Gastroesophageal sphincter (tissue), 4 donors: ENCODE measurements around the gene E2F2. TPM values are rescaled to one million over a fixed set of nuclear protein-coding genes. Genes with fewer than 3 reads are reported as not detected.

Experiments
- ATAC-seq: fragments of 150-250 bp; one replicate; pipeline ENCODE4 v1.9.1; 2016; ENCODE audit warnings: mild to moderate bottlenecking, moderate library complexity
- H3K27ac ChIP-seq, 4 donors: fragments of 200-600 bp; sonication (generic) in 3 of 4; 1 replicate in 3 of 4; 2 replicates in 1 of 4; pipeline ENCODE4 v1.5.1; 2016 to 2019
- H3K27me3 ChIP-seq: fragments of 200-600 bp; sonication (generic); one replicate; pipeline ENCODE4 v1.5.1; 2019
- H3K36me3 ChIP-seq, 2 donors: fragments of 200-600 bp; sonication (generic); one replicate each; pipeline ENCODE4 v1.5.1; 2019; ENCODE audit warnings: control low read depth in 1 of 2
- H3K4me1 ChIP-seq, 3 donors: fragments of 200-600 bp; sonication (generic); 1 replicate in 2 of 3; 2 replicates in 1 of 3; pipeline ENCODE4 v1.5.1; 2016 to 2019; ENCODE audit warnings: control low read depth in 2 of 3
- H3K4me3 ChIP-seq, 2 donors: fragments of 200-600 bp; sonication (generic); one replicate each; pipeline ENCODE4 v1.5.1; 2019; ENCODE audit warnings: mild to moderate bottlenecking in 1 of 2, moderate library complexity in 1 of 2
- H3K9me3 ChIP-seq, 3 donors: fragments of 200-600 bp; sonication (generic); one replicate each; pipeline ENCODE4 v1.5.1; 2017 to 2019; ENCODE audit warnings: control low read depth in 2 of 3
- CTCF ChIP-seq, 4 experiments: fragments of 200-600 bp in 2 of 4; fragments of 450-650 bp in 2 of 4; sonication (generic) in 1 of 4; IDR thresholded peaks; one replicate each; pipeline ENCODE4 v1.5.1; 2017 to 2019; ENCODE audit warnings: antibody characterized with exemption in 4 of 4, mild to moderate bottlenecking in 2 of 4, moderate library complexity in 2 of 4
- EP300 ChIP-seq: sonication (generic); formaldehyde crosslinking; IDR thresholded peaks from one replicate; pipeline ENCODE4 v1.6.1; 2017; ENCODE audit warnings: antibody characterized with exemption, mild to moderate bottlenecking
- POLR2A ChIP-seq, 2 donors: fragments of 450-650 bp; IDR thresholded peaks; one replicate each; pipeline ENCODE4 v1.6.1; 2017; ENCODE audit warnings: antibody characterized with exemption in 2 of 2, mild to moderate bottlenecking in 2 of 2, moderate library complexity in 1 of 2
- POLR2AphosphoS5 ChIP-seq: sonication (generic); formaldehyde crosslinking; IDR thresholded peaks from one replicate; pipeline ENCODE4 v1.6.1; 2017; ENCODE audit warnings: antibody characterized with exemption
- WGBS, 2 donors: methylation state at CpG; one replicate each; pipeline ENCODE4 v1.1.5; 2018; ENCODE audit warnings: low coverage in 1 of 2; 5-methylcytosine and 5-hydroxymethylcytosine counted together
- total RNA-seq, 4 donors: library from RNA; depleted of rRNA; stranded (reverse); fragments of >200 nt; gene quantifications; one replicate each; pipeline ENCODE4 v1.1.0, GENCODE V29; 2016

The E2F2 gene
- total RNA-seq, 4 donors from 2014 or later: 0.08 to 0.17 TPM; not detected in 2

- H3K27ac ChIP-seq: no peak overlapping the region
Measured at GRCh38 chr1:23524716-23525401, 6.2 kb downstream of the E2F2 start.

GRCh38 chr1:23524163-23524562 is 6.9 kb downstream of the E2F2 start:
- TF ChIP-seq POLR2AphosphoS5: no peak
- no peak for TF ChIP-seq CTCF (IDR thresholded peaks at IDR 0.05)
- no peak for TF ChIP-seq EP300
- TF ChIP-seq POLR2A (IDR thresholded peaks at IDR 0.05): no peak
- peaks cover 0 to 17% (median 9%) of the 10 kb centered on the region in 3 donors for H3K4me1 ChIP-seq
- H3K4me3 ChIP-seq: no peak overlapping the region
- no peaks in the 10 kb centered on the region for H3K36me3 ChIP-seq
- no peak for ATAC-seq
- H3K27ac ChIP-seq: no peak overlapping the region
- peaks cover 35% of the 10 kb centered on the region for H3K27me3 ChIP-seq
- WGBS, 2 donors: 88 to 100% methylated on average over 1 of the region's 3 CpGs
- no peaks in the 10 kb centered on the region for H3K9me3 ChIP-seq

More at GRCh38 chr1:23524716-23525401, 6.2 kb downstream of the E2F2 start:
- no peak for ATAC-seq
- no peak overlapping the region for H3K4me3 ChIP-seq
- 92% methylated on average over 2 of the region's 9 CpGs; no CpG with 5 or more reads in 1 of the 2 donors for WGBS, 2 donors
- peaks cover 41% of the 10 kb centered on the region for H3K27me3 ChIP-seq
- TF ChIP-seq POLR2A (IDR thresholded peaks at IDR 0.05): no peak
- no peak for TF ChIP-seq EP300
- no peak for TF ChIP-seq CTCF (IDR thresholded peaks at IDR 0.05)
- no peak for TF ChIP-seq POLR2AphosphoS5
- no peaks in the 10 kb centered on the region for H3K36me3 ChIP-seq
- no peaks in the 10 kb centered on the region for H3K9me3 ChIP-seq
- peaks cover 0 to 20% (median 9%) of the 10 kb centered on the region in 3 donors for H3K4me1 ChIP-seq

- no peak overlapping the region for H3K4me3 ChIP-seq
- H3K27ac ChIP-seq: no peak overlapping the region
- no peaks in the 10 kb centered on the region for H3K9me3 ChIP-seq
- peaks cover 0 to 1% (median 0%) of the 10 kb centered on the region in 3 donors for H3K4me1 ChIP-seq
- ATAC-seq: no peak
- TF ChIP-seq POLR2AphosphoS5 (no peak), POLR2A (IDR thresholded peaks at IDR 0.05) (no peak), CTCF (IDR thresholded peaks at IDR 0.05) (no peak), EP300 (no peak)
- 87 to 88% methylated on average over 4 to 5 of the region's 7 CpGs for WGBS, 2 donors
- no peaks in the 10 kb centered on the region for H3K36me3 ChIP-seq
- H3K27me3 ChIP-seq: peaks cover 18% of the 10 kb centered on the region
Measured at GRCh38 chr1:23522244-23522982, 8.6 kb downstream of the E2F2 start.

GRCh38 chr1:23521588-23521987 is 9.4 kb downstream of the E2F2 start:
- Histone ChIP-seq H3K4me1 (no peaks in the 10 kb centered on the region), H3K27me3 (peaks cover 10% of the 10 kb centered on the region), H3K27ac (no peak overlapping the region), H3K4me3 (no peak overlapping the region), H3K9me3 (no peaks in the 10 kb centered on the region), H3K36me3 (no peaks in the 10 kb centered on the region)
- WGBS, 2 donors: 93 to 95% methylated on average over 3 to 12 of the region's 16 CpGs
- TF ChIP-seq CTCF (IDR thresholded peaks at IDR 0.05) (no peak), POLR2A (IDR thresholded peaks at IDR 0.05) (no peak), EP300 (no peak), POLR2AphosphoS5 (no peak)
- no peak for ATAC-seq

- Histone ChIP-seq H3K9me3 (no peaks in the 10 kb centered on the region), H3K4me1 (no peaks in the 10 kb centered on the region), H3K27me3 (no peaks in the 10 kb centered on the region), H3K36me3 (no peaks in the 10 kb centered on the region), H3K27ac (no peak overlapping the region), H3K4me3 (no peak overlapping the region)
- TF ChIP-seq POLR2AphosphoS5 (no peak), CTCF (IDR thresholded peaks at IDR 0.05) (no peak), POLR2A (IDR thresholded peaks at IDR 0.05) (no peak), EP300 (no peak)
- 60 to 88% methylated on average over 1 to 9 of the region's 9 CpGs for WGBS, 2 donors
- ATAC-seq: no peak
Measured at GRCh38 chr1:23517581-23517980, 13.5 kb downstream of the E2F2 start.
